Caco-2 (cell line): ENCODE data around the gene RHAG. TPM values are rescaled to one million over a fixed set of nuclear protein-coding genes. Genes with fewer than 3 reads are reported as not detected.

Experiments
- BruUV-seq: library from RNA; stranded (reverse); fragments of 400-500 nt; replicated peaks from 2 replicates; lab custom pipeline; 2021; lab: Mats Ljungman, UMichigan
- CTCF ChIA-PET: fragments of 300-600 bp; sonication (Branson Sonifier 250); formaldehyde crosslinking; loops from one replicate; lab custom pipeline; 2022; ENCODE audit warnings: antibody characterized with exemption; lab: Charles Lee
- POLR2A ChIA-PET: fragments of 300-600 bp; sonication (Branson Sonifier 250); formaldehyde crosslinking; loops from one replicate; lab custom pipeline; 2022; ENCODE audit warnings: antibody characterized with exemption; lab: Charles Lee
- DNase-seq, 2 experiments: peaks; one replicate each; pipeline versions ENCODE4 v3.0.0 to v3.0.0-alpha.2; 2020 to 2022
- H3K27me3 ChIP-seq: replicated peaks from 2 replicates; pipeline ENCODE4 v1.6.0; 2011; ENCODE audit warnings: low read length; ENCODE audit not compliant: control insufficient read depth, insufficient read depth
- H3K36me3 ChIP-seq: 2 replicates; pipeline ENCODE4 v1.5.1; 2011; ENCODE audit warnings: low read length; ENCODE audit not compliant: control insufficient read depth, insufficient read depth
- H3K4me1 ChIP-seq: fragments of 250-450 bp; sonication (Bioruptor Pico); 2 replicates; pipeline ENCODE4 v1.5.1; 2020; ENCODE audit warnings: mild to moderate bottlenecking
- H3K4me3 ChIP-seq: 2 replicates; pipeline ENCODE4 v1.5.1; 2011; ENCODE audit warnings: low read depth, mild to moderate bottlenecking, control low read depth, low read length
- H3K9me3 ChIP-seq: fragments of 250-450 bp; sonication (Bioruptor Pico); 2 replicates; pipeline ENCODE4 v1.5.1; 2020; ENCODE audit warnings: mild to moderate bottlenecking, moderate library complexity
- H3K27ac Mint-ChIP-seq: one replicate; pipeline ENCODE4 v1.8.0; 2022; ENCODE audit warnings: mixed read lengths; ENCODE audit not compliant: unreplicated experiment
- H3K27me3 Mint-ChIP-seq: one replicate; pipeline ENCODE4 v1.8.0; 2022; ENCODE audit warnings: mixed read lengths; ENCODE audit not compliant: insufficient read depth, unreplicated experiment
- H3K36me3 Mint-ChIP-seq: one replicate; pipeline ENCODE4 v1.8.0; 2022; ENCODE audit warnings: mild to moderate bottlenecking, mixed read lengths; ENCODE audit not compliant: insufficient read depth, unreplicated experiment
- H3K4me1 Mint-ChIP-seq: one replicate; pipeline ENCODE4 v1.8.0; 2022; ENCODE audit warnings: low read depth, mixed read lengths; ENCODE audit not compliant: unreplicated experiment
- H3K4me3 Mint-ChIP-seq: one replicate; pipeline ENCODE4 v1.8.0; 2022; ENCODE audit warnings: mild to moderate bottlenecking, moderate library complexity, mixed read lengths; ENCODE audit not compliant: unreplicated experiment
- H3K9me3 Mint-ChIP-seq: one replicate; pipeline ENCODE4 v1.8.0; 2022; ENCODE audit warnings: mixed read lengths; ENCODE audit not compliant: unreplicated experiment
- intact Hi-C: fragments of 100-400 bp; cut with micrococcal nuclease; formaldehyde crosslinking; loops from one replicate; pipeline ENCODE4 v1.10.0; 2022; ENCODE audit not compliant: unreplicated experiment
- total RNA-seq: library from RNA; stranded (reverse); gene quantifications from 2 replicates; pipeline ENCODE4 v1.2.3, GENCODE V29; 2022
- TF ChIP-seq, protein P1 (sequence below), 2 experiments: fragments of 200-600 bp in 1 of 2; IDR thresholded peaks; 1 replicate in 1 of 2; 2 replicates in 1 of 2; pipeline versions ENCODE4 v1.5.1 to v1.8.0; 2011 to 2022; ENCODE audit warnings: antibody characterized with exemption in 1 of 2, control low read depth in 1 of 2, inconsistent platforms in 1 of 2, low read depth in 1 of 2, low read length in 1 of 2, mild to moderate bottlenecking in 1 of 2, moderate library complexity in 1 of 2; ENCODE audit not compliant: insufficient read depth in 1 of 2, severe bottlenecking in 1 of 2, unreplicated experiment in 1 of 2

Gene RHAG
- total RNA-seq, 1 experiment from 2014 or later = not detected

GRCh38 chr6:49635978-49636712, 494 bp downstream of the RHAG start:
- Histone ChIP-seq H3K36me3 (no peaks in the 10 kb centered on the region), H3K27me3 (no peaks in the 10 kb centered on the region), H3K4me3 (no peak overlapping the region), H3K9me3 (no peaks in the 10 kb centered on the region), H3K4me1 (peaks cover 8% of the 10 kb centered on the region)
- Mint-ChIP-seq H3K27me3 (no peaks in the 10 kb centered on the region), H3K9me3 (no peaks in the 10 kb centered on the region), H3K4me1 (peaks cover 9% of the 10 kb centered on the region), H3K36me3 (no peaks in the 10 kb centered on the region), H3K4me3 (no peak overlapping the region), H3K27ac (no peak overlapping the region)
- DNase-seq = no peak
- POLR2A ChIA-PET = no interaction called here
- no TSS peak for BruUV-seq
- CTCF ChIA-PET = no interaction called here
- intact Hi-C loops = no loop called here
- TF ChIP-seq, protein P1, sequence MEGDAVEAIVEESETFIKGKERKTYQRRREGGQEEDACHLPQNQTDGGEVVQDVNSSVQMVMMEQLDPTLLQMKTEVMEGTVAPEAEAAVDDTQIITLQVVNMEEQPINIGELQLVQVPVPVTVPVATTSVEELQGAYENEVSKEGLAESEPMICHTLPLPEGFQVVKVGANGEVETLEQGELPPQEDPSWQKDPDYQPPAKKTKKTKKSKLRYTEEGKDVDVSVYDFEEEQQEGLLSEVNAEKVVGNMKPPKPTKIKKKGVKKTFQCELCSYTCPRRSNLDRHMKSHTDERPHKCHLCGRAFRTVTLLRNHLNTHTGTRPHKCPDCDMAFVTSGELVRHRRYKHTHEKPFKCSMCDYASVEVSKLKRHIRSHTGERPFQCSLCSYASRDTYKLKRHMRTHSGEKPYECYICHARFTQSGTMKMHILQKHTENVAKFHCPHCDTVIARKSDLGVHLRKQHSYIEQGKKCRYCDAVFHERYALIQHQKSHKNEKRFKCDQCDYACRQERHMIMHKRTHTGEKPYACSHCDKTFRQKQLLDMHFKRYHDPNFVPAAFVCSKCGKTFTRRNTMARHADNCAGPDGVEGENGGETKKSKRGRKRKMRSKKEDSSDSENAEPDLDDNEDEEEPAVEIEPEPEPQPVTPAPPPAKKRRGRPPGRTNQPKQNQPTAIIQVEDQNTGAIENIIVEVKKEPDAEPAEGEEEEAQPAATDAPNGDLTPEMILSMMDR (IDR thresholded peaks at IDR 0.05; ENCODE audit: insufficient read depth in 1 of 2, low read depth in 1 of 2, low read length in 1 of 2, severe bottlenecking in 1 of 2, unreplicated experiment in 1 of 2) = no peak

- H3K4me1 Mint-ChIP-seq = peaks cover 9% of the 10 kb centered on the region
These were observed 1.2 kb downstream of the RHAG start for GRCh38 chr6:49635480-49635879.

DNA sequence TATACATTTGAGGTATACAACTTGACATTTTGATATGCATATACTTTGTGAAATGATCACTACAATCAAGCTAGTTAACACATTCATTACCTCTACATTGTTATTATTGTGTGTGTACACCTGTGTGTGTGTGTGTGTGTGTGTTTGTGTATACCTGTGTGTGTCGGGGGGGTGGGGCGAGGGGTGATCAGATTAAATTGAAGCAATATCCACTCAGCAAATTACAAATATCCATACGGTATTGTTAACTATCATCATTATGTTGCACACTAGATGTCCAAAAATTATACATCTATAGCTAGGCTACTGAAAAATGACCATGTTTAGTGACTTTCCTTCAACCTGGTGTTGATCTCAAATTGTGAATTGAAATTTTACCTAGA, 1.8 kb downstream of the RHAG start:
- no peak overlapping the region for H3K4me3 Mint-ChIP-seq
- H3K36me3 Mint-ChIP-seq = no peaks in the 10 kb centered on the region
- intact Hi-C loops = no loop called here
- no peak overlapping the region for H3K4me3 ChIP-seq
- H3K27me3 ChIP-seq = no peaks in the 10 kb centered on the region
- H3K4me1 ChIP-seq = peaks cover 8% of the 10 kb centered on the region
- H3K27ac Mint-ChIP-seq = no peak overlapping the region
- BruUV-seq = no TSS peak
- TF ChIP-seq, protein P1 (IDR thresholded peaks at IDR 0.05; ENCODE audit: insufficient read depth in 1 of 2, low read depth in 1 of 2, low read length in 1 of 2, severe bottlenecking in 1 of 2, unreplicated experiment in 1 of 2) = no peak
- no peaks in the 10 kb centered on the region for H3K36me3 ChIP-seq
- CTCF ChIA-PET = no interaction called here
- POLR2A ChIA-PET = no interaction called here
- H3K9me3 Mint-ChIP-seq = no peaks in the 10 kb centered on the region
- no peaks in the 10 kb centered on the region for H3K27me3 Mint-ChIP-seq
- no peak for DNase-seq
- H3K4me1 Mint-ChIP-seq = peaks cover 9% of the 10 kb centered on the region
- H3K9me3 ChIP-seq = no peaks in the 10 kb centered on the region

More at GRCh38 chr6:49635480-49635879, 1.2 kb downstream of the RHAG start:
- Mint-ChIP-seq H3K27me3 (no peaks in the 10 kb centered on the region), H3K9me3 (no peaks in the 10 kb centered on the region), H3K4me3 (no peak overlapping the region), H3K36me3 (no peaks in the 10 kb centered on the region), H3K27ac (no peak overlapping the region)
- intact Hi-C loops = no loop called here
- no peak overlapping the region for H3K4me3 ChIP-seq
- H3K9me3 ChIP-seq = no peaks in the 10 kb centered on the region
- POLR2A ChIA-PET = no interaction called here
- peaks cover 8% of the 10 kb centered on the region for H3K4me1 ChIP-seq
- no peak for DNase-seq
- TF ChIP-seq, protein P1 (IDR thresholded peaks at IDR 0.05; ENCODE audit: insufficient read depth in 1 of 2, low read depth in 1 of 2, low read length in 1 of 2, severe bottlenecking in 1 of 2, unreplicated experiment in 1 of 2) = no peak
- CTCF ChIA-PET = no interaction called here
- no peaks in the 10 kb centered on the region for H3K27me3 ChIP-seq
- H3K36me3 ChIP-seq = no peaks in the 10 kb centered on the region
- no TSS peak for BruUV-seq
